H1 (cell line): ENCODE results near the gene CMTM2. TPM values are rescaled to one million over a fixed set of nuclear protein-coding genes. Genes with fewer than 3 reads are reported as not detected.

Source experiments
- CTCF ChIA-PET: fragments of 300-600 bp; sonication (Branson Sonifier 250); formaldehyde crosslinking; loops from one replicate; lab custom pipeline; 2021; ENCODE audit not compliant: partially characterized antibody; lab: Charles Lee
- POLR2A ChIA-PET: fragments of 300-600 bp; sonication (Branson Sonifier 250); formaldehyde crosslinking; loops from one replicate; lab custom pipeline; 2021; ENCODE audit warnings: inconsistent platforms; ENCODE audit not compliant: partially characterized antibody; lab: Charles Lee
- DNase-seq, 2 experiments: peaks; one replicate each; pipeline versions ENCODE4 v3.0.0 to v3.0.0-alpha.2; 2010 to 2022; ENCODE audit warnings: low spot score in 2 of 2, low read depth in 1 of 2, mixed read lengths in 1 of 2
- FAIRE-seq: peaks from 2 replicates; lab custom pipeline; 2011; peaks lifted over from hg19 to GRCh38; lab: Jason Lieb, UNC
- H2AFZ ChIP-seq: 2 replicates; pipeline ENCODE4 v1.8.1; 2012; ENCODE audit warnings: low read length, inconsistent platforms
- H2AK5ac ChIP-seq: 2 replicates; pipeline ENCODE4 v1.6.1; 2013; ENCODE audit warnings: low read depth, low read length
- H2BK120ac ChIP-seq: replicated peaks from 2 replicates; pipeline ENCODE3; 2013; ENCODE audit warnings: low read depth, low read length, inconsistent platforms
- H2BK12ac ChIP-seq: 2 replicates; pipeline ENCODE4 v1.6.1; 2013; ENCODE audit warnings: low read depth, low read length
- H2BK15ac ChIP-seq: 2 replicates; pipeline ENCODE4 v1.6.1; 2013; ENCODE audit warnings: low read length
- H2BK20ac ChIP-seq: 2 replicates; pipeline ENCODE4 v1.6.1; 2013; ENCODE audit warnings: low read length
- H2BK5ac ChIP-seq: 2 replicates; pipeline ENCODE4 v1.6.1; 2013; ENCODE audit warnings: low read depth, low read length
- H3K14ac ChIP-seq: 2 replicates; pipeline ENCODE4 v1.6.1; 2013; ENCODE audit warnings: inconsistent platforms; ENCODE audit not compliant: insufficient read length
- H3K18ac ChIP-seq: 2 replicates; pipeline ENCODE4 v1.6.1; 2013; ENCODE audit warnings: low read length; ENCODE audit errors: extremely low read depth
- H3K23ac ChIP-seq: 2 replicates; pipeline ENCODE4 v1.6.1; 2013; ENCODE audit warnings: inconsistent platforms; ENCODE audit not compliant: insufficient read length
- H3K23me2 ChIP-seq: 2 replicates; pipeline ENCODE4 v1.6.1; 2013; ENCODE audit warnings: low read depth, low read length
- H3K27ac ChIP-seq: 2 replicates; pipeline ENCODE4 v1.6.1; 2011; ENCODE audit warnings: low read depth, low read length, inconsistent platforms
- H3K27me3 ChIP-seq, 4 experiments: replicated peaks in 1 of 4; 1 replicate in 1 of 4; 2 replicates in 3 of 4; pipeline versions ENCODE4 v1.6.1 to v1.8.1; 2011 to 2013; ENCODE audit warnings: low read length in 3 of 4, mild to moderate bottlenecking in 3 of 4, inconsistent platforms in 2 of 4, mixed read lengths in 2 of 4, moderate library complexity in 1 of 4; ENCODE audit not compliant: control insufficient read depth in 3 of 4, insufficient read depth in 3 of 4; ENCODE audit errors: extremely low read depth in 1 of 4
- H3K36me3 ChIP-seq, 4 experiments: 2 replicates each; pipeline versions ENCODE4 v1.6.1 to v1.8.1; 2011 to 2013; ENCODE audit warnings: mild to moderate bottlenecking in 4 of 4, low read length in 3 of 4, moderate library complexity in 2 of 4, control low read depth in 1 of 4, inconsistent platforms in 1 of 4; ENCODE audit not compliant: insufficient read depth in 4 of 4, control insufficient read depth in 2 of 4
- H3K4ac ChIP-seq: replicated peaks from 2 replicates; pipeline ENCODE3; 2013; ENCODE audit warnings: low read length, low read depth, mixed read lengths, inconsistent platforms; ENCODE audit not compliant: insufficient read length
- H3K4me1 ChIP-seq, 4 experiments: replicated peaks in 1 of 4; 1 replicate in 1 of 4; 2 replicates in 3 of 4; pipeline versions ENCODE4 v1.6.1 to v1.8.1; 2011 to 2013; ENCODE audit warnings: low read length in 3 of 4, inconsistent platforms in 2 of 4, mixed read lengths in 1 of 4; ENCODE audit not compliant: insufficient read depth in 4 of 4, control insufficient read depth in 3 of 4
- H3K4me2 ChIP-seq, 2 experiments: 2 replicates each; pipeline versions ENCODE4 v1.6.1 to v1.8.1; 2011 to 2013; ENCODE audit warnings: low read depth in 2 of 2, low read length in 2 of 2, control low read depth in 1 of 2, inconsistent platforms in 1 of 2, mild to moderate bottlenecking in 1 of 2; ENCODE audit not compliant: insufficient read depth in 1 of 2
- H3K4me3 ChIP-seq, 4 experiments: fragments of 200-600, 300-600 bp in 1 of 4; sonication (generic), shearing (Covaris generic), sonication (Bioruptor Twin) in 1 of 4; 2 replicates each; pipeline versions ENCODE4 v1.5.1 to v1.8.1; 2011 to 2016; ENCODE audit warnings: low read length in 4 of 4, low read depth in 3 of 4, control low read depth in 2 of 4, inconsistent platforms in 2 of 4, mild to moderate bottlenecking in 2 of 4, mixed read lengths in 1 of 4, moderate library complexity in 1 of 4; ENCODE audit not compliant: insufficient read depth in 2 of 4; ENCODE audit errors: extremely low read depth in 1 of 4
- H3K56ac ChIP-seq: replicated peaks from 2 replicates; pipeline ENCODE3; 2013; ENCODE audit warnings: low read depth, mild to moderate bottlenecking, mixed read lengths, low read length, inconsistent platforms; ENCODE audit not compliant: insufficient read length
- H3K79me1 ChIP-seq: 2 replicates; pipeline ENCODE4 v1.6.1; 2013; ENCODE audit warnings: low read depth, low read length, control low read depth
- H3K79me2 ChIP-seq, 2 experiments: 2 replicates each; pipeline versions ENCODE4 v1.6.1 to v1.8.1; 2012 to 2013; ENCODE audit warnings: low read length in 2 of 2, mild to moderate bottlenecking in 2 of 2, inconsistent platforms in 1 of 2; ENCODE audit not compliant: insufficient read depth in 2 of 2, control insufficient read depth in 1 of 2
- H3K9ac ChIP-seq, 4 experiments: replicated peaks in 1 of 4; 1 replicate in 1 of 4; 2 replicates in 3 of 4; pipeline versions ENCODE4 v1.6.1 to v1.8.1; 2011 to 2013; ENCODE audit warnings: low read depth in 3 of 4, low read length in 3 of 4, control low read depth in 2 of 4, mild to moderate bottlenecking in 2 of 4, moderate library complexity in 2 of 4, inconsistent platforms in 1 of 4; ENCODE audit errors: extremely low read depth in 1 of 4
- H3K9me3 ChIP-seq, 2 experiments: 2 replicates each; pipeline versions ENCODE4 v1.6.1 to v1.8.1; 2012 to 2013; ENCODE audit warnings: mild to moderate bottlenecking in 2 of 2, moderate library complexity in 2 of 2, control low read depth in 1 of 2, inconsistent platforms in 1 of 2, low read depth in 1 of 2, low read length in 1 of 2, mixed read lengths in 1 of 2; ENCODE audit not compliant: insufficient read depth in 2 of 2
- H4K20me1 ChIP-seq, 2 experiments: replicated peaks in 1 of 2; 2 replicates each; pipeline versions ENCODE3 to v1.8.1; 2011 to 2013; ENCODE audit warnings: inconsistent platforms in 2 of 2, low read length in 2 of 2, mild to moderate bottlenecking in 1 of 2; ENCODE audit not compliant: insufficient read depth in 2 of 2, control insufficient read depth in 1 of 2
- H4K5ac ChIP-seq: 2 replicates; pipeline ENCODE4 v1.6.1; 2013; ENCODE audit warnings: low read length, low read depth, mixed read lengths, inconsistent platforms; ENCODE audit not compliant: insufficient read length
- H4K8ac ChIP-seq: 2 replicates; pipeline ENCODE4 v1.8.0; 2013; ENCODE audit warnings: mild to moderate bottlenecking, moderate library complexity, low read length, inconsistent platforms; ENCODE audit not compliant: insufficient read depth; ENCODE audit errors: extremely low read depth
- H4K91ac ChIP-seq: replicated peaks from 2 replicates; pipeline ENCODE3; 2013; ENCODE audit warnings: low read length, mixed read lengths, inconsistent platforms; ENCODE audit not compliant: insufficient read length
- ASH2L ChIP-seq: fragments of 200-600, 300-600 bp; sonication (generic); IDR thresholded peaks from one replicate; pipeline ENCODE4 v1.7.1; 2017; ENCODE audit warnings: low read length
- CBX8 ChIP-seq: fragments of 300-800, 300-1000 bp; sonication (generic); IDR thresholded peaks from 2 replicates; pipeline ENCODE4 v1.7.1; 2016; ENCODE audit warnings: low read depth, low read length, borderline replicate concordance
- CTBP2 ChIP-seq: IDR thresholded peaks from 2 replicates; pipeline ENCODE4 v1.7.0; 2011; ENCODE audit warnings: borderline replicate concordance, mild to moderate bottlenecking, moderate library complexity, mixed read lengths, low read length; ENCODE audit not compliant: insufficient read depth, insufficient read length
- GABPA ChIP-seq: IDR thresholded peaks from 2 replicates; pipeline ENCODE4 v1.6.1; 2011; ENCODE audit warnings: mild to moderate bottlenecking, low read length, moderate library complexity, borderline replicate concordance; ENCODE audit not compliant: insufficient read depth
- KDM1A ChIP-seq: fragments of 200-600, 300-600 bp; sonication (generic); IDR thresholded peaks from 2 replicates; pipeline ENCODE4 v1.7.1; 2016; ENCODE audit warnings: mild to moderate bottlenecking, low read length, borderline replicate concordance
- SAP30 ChIP-seq: fragments of 300-600 bp; sonication (generic); IDR thresholded peaks from 2 replicates; pipeline ENCODE4 v1.7.1; 2012; ENCODE audit warnings: low read length, moderate library complexity, mild to moderate bottlenecking, inconsistent platforms; ENCODE audit not compliant: insufficient read depth, insufficient replicate concordance
- SIN3A ChIP-seq, 2 experiments: IDR thresholded peaks in 1 of 2; conservative IDR thresholded peaks in 1 of 2; 2 replicates each; pipeline ENCODE4 v1.6.1; 2011 to 2012; ENCODE audit warnings: low read length in 2 of 2, improper control_type of control experiment in 1 of 2, low read depth in 1 of 2, mild to moderate bottlenecking in 1 of 2
- WGBS, 2 experiments: shearing (Covaris generic) in 1 of 2; methylation state at CpG; one replicate each; pipeline versions ENCODE4 v1.1.6 to v1.1.7; 2013 to 2015; ENCODE audit warnings: low lambda C conversion rate in 2 of 2, mixed read lengths in 2 of 2, inconsistent platforms in 1 of 2, low coverage in 1 of 2, missing lambda C conversion rate in 1 of 2; ENCODE audit not compliant: insufficient replicate concordance in 2 of 2, insufficient coverage in 1 of 2, insufficient read length in 1 of 2; ENCODE audit errors: extremely low coverage in 1 of 2, missing lambda C conversion rate in 1 of 2; 5-methylcytosine and 5-hydroxymethylcytosine counted together
- polyA plus RNA-seq, 7 experiments: library from polyadenylated mRNA; depleted of rRNA in 3 of 7; stranded (reverse) in 5 of 7; unstranded in 2 of 7; fragments of >200 nt in 5 of 7; fragments of 200-250 nt in 2 of 7; gene quantifications; 1 replicate in 5 of 7; 2 replicates in 1 of 7; 4 replicates in 1 of 7; pipeline versions ENCODE4 v1.2.1 to v1.2.3, GENCODE V29; 2011 to 2013; ENCODE audit warnings: missing spikeins in 2 of 7, mixed read lengths in 2 of 7
- total RNA-seq: library from RNA; stranded (reverse); fragmentation: NEBNext Ultra II Directional; extraction: Animal tissue kit (Norgen Biotek cat#: 25700); gene quantifications from 2 replicates; pipeline ENCODE4 v1.2.1, GENCODE V29; 2021
- TF ChIP-seq, protein P1 (sequence below): IDR thresholded peaks from 2 replicates; pipeline ENCODE4 v1.6.1; 2012; ENCODE audit warnings: inconsistent platforms

The CMTM2 gene
- total and polyA plus RNA-seq, 2 of the 8 experiments (the other 6 are each of a cell fraction or from before 2014, with no cell fraction given), result not detected

- H3K4ac ChIP-seq, result peak overlapping the region; percentile 71
- no peaks in the 10 kb centered on the region for H3K9me3 ChIP-seq
- ChIA-PET POLR2A (no interaction called here), CTCF (no interaction called here)
- no peak overlapping the region for H3K14ac ChIP-seq
- H4K91ac ChIP-seq, result no peak overlapping the region
- peaks cover 0 to 27% (median 13%) of the 10 kb centered on the region in 4 experiments; a peak in 6 of 7 replicates for H3K4me1 ChIP-seq
- H4K5ac ChIP-seq, result no peak overlapping the region
- peaks cover 3 to 8% (median 7%) of the 10 kb centered on the region in 4 experiments; a peak in 4 of 8 replicates for H3K36me3 ChIP-seq
- peak overlapping the region; percentile 60; the same call in 1 of the 2 replicates for H2BK12ac ChIP-seq
- H3K23ac ChIP-seq, result no peak overlapping the region
- peaks cover 5% of the 10 kb centered on the region; the same call in 1 of the 2 replicates for H3K79me1 ChIP-seq
- H2BK20ac ChIP-seq, result no peak overlapping the region
- no peak overlapping the region for H2BK120ac ChIP-seq
- peaks cover 7% of the 10 kb centered on the region for H3K23me2 ChIP-seq
- no peak overlapping the region for H3K27ac ChIP-seq
- H3K4me2 ChIP-seq, result peak overlapping the region; percentile 47 to 68
- 0 out of 2 replicates have a peak overlapping the region, but pooled peaks have one; percentile 29 for H2BK15ac ChIP-seq
- H3K4me3 ChIP-seq, result peak overlapping the region; percentile 53 to 96 (median 54)
- no peak overlapping the region for H2AFZ ChIP-seq
- H4K8ac ChIP-seq, result 0 out of 2 replicates have a peak overlapping the region, but pooled peaks have one; percentile 14
- FAIRE-seq (no peak), DNase-seq (peak in 1 of 2 experiments; percentile 66)
- H2AK5ac ChIP-seq, result peak overlapping the region; percentile 69; the same call in 1 of the 2 replicates
- peaks cover 0 to 3% of the 10 kb centered on the region in 2 experiments; a peak in 2 of 4 replicates for H3K79me2 ChIP-seq
- no peak overlapping the region for H2BK5ac ChIP-seq
- 17% methylated on average over 19 of the region's 61 CpGs; no CpG with 5 or more reads in 1 of the 2 experiments for WGBS, 2 experiments
- H3K18ac ChIP-seq, result peak overlapping the region; percentile 19
- no peak overlapping the region for H3K56ac ChIP-seq
- TF ChIP-seq ASH2L (peak; percentile 40), SIN3A (conservative IDR thresholded peaks at IDR 0.05 in 1 of 2, IDR thresholded peaks at IDR 0.05 in 1 of 2; ENCODE audit: low read depth in 1 of 2, low read length in 2 of 2) (0 out of 4 replicates have a peak, but pooled peaks of 1 of the 2 experiments have one; percentile 33), KDM1A (peak; percentile 52; the same call in 1 of the 2 replicates), CTBP2 (no peak), GABPA (no peak), SAP30 (no peak), CBX8 (no peak)
- TF ChIP-seq, protein P1, sequence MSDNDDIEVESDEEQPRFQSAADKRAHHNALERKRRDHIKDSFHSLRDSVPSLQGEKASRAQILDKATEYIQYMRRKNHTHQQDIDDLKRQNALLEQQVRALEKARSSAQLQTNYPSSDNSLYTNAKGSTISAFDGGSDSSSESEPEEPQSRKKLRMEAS, result no peak
- peak overlapping the region in 2 of 4 experiments; percentile 24 to 45; a peak in 1 of 7 replicates for H3K9ac ChIP-seq
- peaks cover 1 to 13% of the 10 kb centered on the region in 2 experiments for H4K20me1 ChIP-seq
- H3K27me3 ChIP-seq, result no peaks in the 10 kb centered on the region
Observed at GRCh38 chr16:66605177-66605978, 26.1 kb downstream of the CMTM2 start.
